ENCODE data around the gene KDELR1. TPM values are rescaled to one million over a fixed set of nuclear protein-coding genes. Genes with fewer than 3 reads are reported as not detected.

Gene KDELR1
- total and polyA plus RNA-seq, 9 of the 15 experiments (the other 6 are each of a cell fraction or from before 2014, with no cell fraction given): 6.1 to 165 (median 58.5) TPM

DNA sequence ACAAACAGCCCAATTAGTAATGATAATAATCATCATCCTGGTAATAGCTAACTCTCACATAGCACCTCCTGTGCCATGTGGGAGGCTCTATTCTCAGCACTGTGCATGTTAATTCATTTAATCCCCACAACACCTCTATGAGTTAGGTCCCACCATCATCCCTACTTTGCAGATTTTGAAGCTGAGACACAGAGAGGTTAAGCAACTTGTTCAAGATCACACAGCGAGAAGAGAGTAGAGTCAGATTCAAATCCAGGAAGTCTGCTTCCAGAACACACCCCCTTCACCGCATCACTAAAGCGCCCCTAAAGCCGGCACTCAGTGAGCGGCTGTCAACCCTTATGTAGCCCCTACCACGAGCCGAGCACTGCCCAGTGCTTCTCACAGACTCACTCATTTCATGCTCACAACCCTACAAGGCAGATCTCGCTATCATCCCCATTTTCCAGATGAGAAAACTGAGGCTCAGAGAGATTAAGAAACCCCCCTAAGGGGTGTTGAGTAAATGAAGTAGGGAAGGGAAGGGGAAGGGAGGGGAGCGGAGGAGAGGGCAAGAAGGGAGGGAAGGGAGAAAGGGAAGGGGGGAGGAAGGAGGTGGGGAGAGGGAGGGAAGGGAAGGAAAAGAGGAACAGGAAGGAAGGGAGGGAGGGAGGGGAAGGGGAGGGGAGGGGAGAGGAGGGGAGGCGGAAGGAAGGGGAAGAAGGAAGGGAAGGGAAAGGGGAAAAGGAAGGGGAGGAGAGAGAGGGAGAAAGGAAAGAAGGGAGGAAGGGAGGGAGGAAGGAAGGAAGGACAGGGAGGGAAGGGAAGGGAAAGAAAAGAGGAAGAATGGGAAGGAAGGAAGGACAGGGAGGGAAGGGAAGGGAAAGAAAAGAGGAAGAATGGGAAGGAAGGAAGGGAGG lies 49.6 kb downstream of the KDELR1 start (continued):
- TF ChIP-seq HDAC2 (IDR thresholded peaks at IDR 0.05) (peak; percentile 70; the same call in 1 of the 2 replicates), GTF2A2 (tag; IDR thresholded peaks at IDR 0.05) (no peak), FUS (optimal IDR thresholded peaks at IDR 0.05; ENCODE audit: low read depth, low read length) (no peak), POLR2B (IDR thresholded peaks at IDR 0.05; ENCODE audit: low read depth, partially characterized antibody) (no peak), TAF9B (IDR thresholded peaks at IDR 0.05; ENCODE audit: partially characterized antibody) (no peak), RFX5 (IDR thresholded peaks at IDR 0.05; ENCODE audit: low read depth, low read length) (no peak), SREBF1 (IDR thresholded peaks at IDR 0.05; ENCODE audit: borderline replicate concordance, low read depth, low read length) (no peak), STAT5B (CRISPR knock-in tag; IDR thresholded peaks at IDR 0.05) (no peak), USF2 (CRISPR knock-in tag; IDR thresholded peaks at IDR 0.05) (no peak), KLF6 (CRISPR knock-in tag; IDR thresholded peaks at IDR 0.05; ENCODE audit: borderline replicate concordance) (no peak)
- TF ChIP-seq, protein P1, sequence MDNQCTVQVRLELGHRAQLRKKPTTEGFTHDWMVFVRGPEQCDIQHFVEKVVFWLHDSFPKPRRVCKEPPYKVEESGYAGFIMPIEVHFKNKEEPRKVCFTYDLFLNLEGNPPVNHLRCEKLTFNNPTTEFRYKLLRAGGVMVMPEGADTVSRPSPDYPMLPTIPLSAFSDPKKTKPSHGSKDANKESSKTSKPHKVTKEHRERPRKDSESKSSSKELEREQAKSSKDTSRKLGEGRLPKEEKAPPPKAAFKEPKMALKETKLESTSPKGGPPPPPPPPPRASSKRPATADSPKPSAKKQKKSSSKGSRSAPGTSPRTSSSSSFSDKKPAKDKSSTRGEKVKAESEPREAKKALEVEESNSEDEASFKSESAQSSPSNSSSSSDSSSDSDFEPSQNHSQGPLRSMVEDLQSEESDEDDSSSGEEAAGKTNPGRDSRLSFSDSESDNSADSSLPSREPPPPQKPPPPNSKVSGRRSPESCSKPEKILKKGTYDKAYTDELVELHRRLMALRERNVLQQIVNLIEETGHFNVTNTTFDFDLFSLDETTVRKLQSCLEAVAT (IDR thresholded peaks at IDR 0.05): no peak
- TF ChIP-seq, protein P2, sequence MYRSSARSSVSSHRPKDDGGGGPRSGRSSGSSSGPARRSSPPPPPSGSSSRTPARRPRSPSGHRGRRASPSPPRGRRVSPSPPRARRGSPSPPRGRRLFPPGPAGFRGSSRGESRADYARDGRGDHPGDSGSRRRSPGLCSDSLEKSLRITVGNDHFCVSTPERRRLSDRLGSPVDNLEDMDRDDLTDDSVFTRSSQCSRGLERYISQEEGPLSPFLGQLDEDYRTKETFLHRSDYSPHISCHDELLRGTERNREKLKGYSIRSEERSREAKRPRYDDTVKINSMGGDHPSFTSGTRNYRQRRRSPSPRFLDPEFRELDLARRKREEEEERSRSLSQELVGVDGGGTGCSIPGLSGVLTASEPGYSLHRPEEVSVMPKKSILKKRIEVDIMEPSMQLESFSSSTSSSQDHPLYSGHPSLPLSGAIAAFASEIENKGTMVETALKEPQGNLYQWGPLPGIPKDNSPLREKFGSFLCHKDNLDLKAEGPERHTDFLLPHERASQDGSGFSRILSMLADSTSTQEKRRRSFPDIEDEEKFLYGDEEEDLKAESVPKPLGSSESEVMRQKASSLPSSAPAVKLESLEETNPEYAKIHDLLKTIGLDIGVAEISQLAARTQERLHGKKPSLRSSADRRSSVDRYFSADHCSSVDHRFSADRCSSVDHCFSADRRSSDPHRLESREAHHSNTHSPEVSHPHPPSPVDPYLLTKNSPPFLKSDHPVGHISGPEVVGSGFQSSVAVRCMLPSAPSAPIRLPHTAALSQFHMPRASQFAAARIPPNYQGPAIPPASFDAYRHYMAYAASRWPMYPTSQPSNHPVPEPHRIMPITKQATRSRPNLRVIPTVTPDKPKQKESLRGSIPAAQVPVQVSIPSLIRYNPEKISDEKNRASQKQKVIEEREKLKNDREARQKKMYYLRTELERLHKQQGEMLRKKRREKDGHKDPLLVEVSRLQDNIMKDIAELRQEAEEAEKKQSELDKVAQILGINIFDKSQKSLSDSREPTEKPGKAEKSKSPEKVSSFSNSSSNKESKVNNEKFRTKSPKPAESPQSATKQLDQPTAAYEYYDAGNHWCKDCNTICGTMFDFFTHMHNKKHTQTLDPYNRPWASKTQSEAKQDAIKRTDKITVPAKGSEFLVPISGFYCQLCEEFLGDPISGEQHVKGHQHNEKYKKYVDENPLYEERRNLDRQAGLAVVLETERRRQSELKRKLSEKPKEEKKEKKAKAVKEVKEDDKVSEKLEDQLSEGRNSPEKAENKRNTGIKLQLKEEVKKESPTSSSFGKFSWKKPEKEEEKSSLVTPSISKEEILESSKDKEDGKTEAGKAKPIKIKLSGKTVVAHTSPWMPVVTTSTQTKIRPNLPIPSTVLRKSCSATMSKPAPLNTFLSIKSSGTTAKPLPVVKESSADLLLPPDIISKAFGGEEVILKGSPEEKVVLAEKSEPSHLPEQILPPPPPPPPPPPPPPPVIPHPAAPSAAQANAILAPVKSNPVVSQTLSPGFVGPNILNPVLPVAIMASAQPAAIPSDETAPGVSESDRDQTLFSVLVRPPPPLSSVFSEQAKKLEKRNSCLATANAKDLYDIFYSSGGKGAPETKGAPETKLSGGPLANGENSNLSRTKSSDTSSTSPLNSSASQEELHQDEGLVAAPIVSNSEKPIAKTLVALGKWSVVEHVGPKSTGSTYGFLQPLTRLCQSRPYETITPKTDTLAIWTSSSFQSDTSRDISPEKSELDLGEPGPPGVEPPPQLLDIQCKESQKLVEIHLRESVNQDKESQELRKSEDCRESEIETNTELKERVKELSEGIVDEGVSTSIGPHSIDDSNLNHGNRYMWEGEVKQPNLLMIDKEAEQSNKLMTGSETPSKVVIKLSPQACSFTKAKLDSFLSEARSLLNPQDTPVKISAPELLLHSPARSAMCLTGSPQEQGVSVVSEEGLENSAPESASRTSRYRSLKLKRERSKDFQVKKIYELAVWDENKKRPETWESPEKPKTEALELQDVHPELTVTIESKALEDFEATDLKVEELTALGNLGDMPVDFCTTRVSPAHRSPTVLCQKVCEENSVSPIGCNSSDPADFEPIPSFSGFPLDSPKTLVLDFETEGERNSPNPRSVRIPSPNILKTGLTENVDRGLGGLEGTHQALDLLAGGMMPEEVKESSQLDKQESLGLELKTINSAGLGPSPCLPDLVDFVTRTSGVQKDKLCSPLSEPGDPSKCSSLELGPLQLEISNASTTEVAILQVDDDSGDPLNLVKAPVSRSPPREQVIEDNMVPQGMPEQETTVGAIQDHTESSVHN (IDR thresholded peaks at IDR 0.05; ENCODE audit: borderline replicate concordance in 1 of 2, low read depth in 1 of 2): no peak
- TF ChIP-seq, protein P3, sequence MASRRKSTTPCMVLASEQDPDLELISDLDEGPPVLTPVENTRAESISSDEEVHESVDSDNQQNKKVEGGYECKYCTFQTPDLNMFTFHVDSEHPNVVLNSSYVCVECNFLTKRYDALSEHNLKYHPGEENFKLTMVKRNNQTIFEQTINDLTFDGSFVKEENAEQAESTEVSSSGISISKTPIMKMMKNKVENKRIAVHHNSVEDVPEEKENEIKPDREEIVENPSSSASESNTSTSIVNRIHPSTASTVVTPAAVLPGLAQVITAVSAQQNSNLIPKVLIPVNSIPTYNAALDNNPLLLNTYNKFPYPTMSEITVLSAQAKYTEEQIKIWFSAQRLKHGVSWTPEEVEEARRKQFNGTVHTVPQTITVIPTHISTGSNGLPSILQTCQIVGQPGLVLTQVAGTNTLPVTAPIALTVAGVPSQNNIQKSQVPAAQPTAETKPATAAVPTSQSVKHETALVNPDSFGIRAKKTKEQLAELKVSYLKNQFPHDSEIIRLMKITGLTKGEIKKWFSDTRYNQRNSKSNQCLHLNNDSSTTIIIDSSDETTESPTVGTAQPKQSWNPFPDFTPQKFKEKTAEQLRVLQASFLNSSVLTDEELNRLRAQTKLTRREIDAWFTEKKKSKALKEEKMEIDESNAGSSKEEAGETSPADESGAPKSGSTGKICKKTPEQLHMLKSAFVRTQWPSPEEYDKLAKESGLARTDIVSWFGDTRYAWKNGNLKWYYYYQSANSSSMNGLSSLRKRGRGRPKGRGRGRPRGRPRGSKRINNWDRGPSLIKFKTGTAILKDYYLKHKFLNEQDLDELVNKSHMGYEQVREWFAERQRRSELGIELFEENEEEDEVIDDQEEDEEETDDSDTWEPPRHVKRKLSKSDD (conservative IDR thresholded peaks at IDR 0.05; ENCODE audit: low read length): no peak

Data from K562 (cell line).